GM12873 (cell line): Measurements from ENCODE around the gene CDK14.

ENCODE experiments used
- CTCF ChIP-seq: IDR thresholded peaks from 2 replicates; pipeline ENCODE4 v1.5.1; 2012; ENCODE audit warnings: low read depth, mild to moderate bottlenecking, moderate library complexity, low read length, control low read depth; ENCODE audit not compliant: insufficient read depth; ENCODE audit errors: missing control alignments

Gene CDK14

GRCh38 chr7:90897961-90898469 lies 301.9 kb downstream of the CDK14 start:
- TF ChIP-seq CTCF = no peak

GRCh38 chr7:90900628-90901356 lies 304.7 kb downstream of the CDK14 start:
- TF ChIP-seq CTCF = no peak

- TF ChIP-seq CTCF = no peak
Measured at GRCh38 chr7:90903841-90904240, 307.7 kb downstream of the CDK14 start.

GRCh38 chr7:90910136-90910535 lies 314.0 kb downstream of the CDK14 start:
- no peak for TF ChIP-seq CTCF

- TF ChIP-seq CTCF = no peak
Measured at GRCh38 chr7:90916319-90916718, 320.2 kb downstream of the CDK14 start.

GRCh38 chr7:90917539-90917938 lies 321.4 kb downstream of the CDK14 start:
- no peak for TF ChIP-seq CTCF

- no peak for TF ChIP-seq CTCF
Measured at GRCh38 chr7:90918303-90918702, 322.2 kb downstream of the CDK14 start.

GRCh38 chr7:90919816-90920215 lies 323.7 kb downstream of the CDK14 start:
- TF ChIP-seq CTCF = no peak
